ENCODE results near the gene TMPRSS2. TPM values are rescaled to one million over a fixed set of nuclear protein-coding genes. Genes with fewer than 3 reads are reported as not detected.

Gene TMPRSS2
- total RNA-seq (2022) (71.0 and 74.9 TPM in 2 replicates), Bru-seq, nascent RNA (percentile 80 among the genes with signal in this experiment), BruChase-seq, experiment 1, labeled RNA remaining after a 2-hour chase (percentile 83 among the genes with signal in this experiment), BruChase-seq, experiment 2, labeled RNA remaining after a 6-hour chase (percentile 82 among the genes with signal in this experiment)
- long read RNA-seq, transcript TMPRSS2-201 (14 exons, 3,205 nt): minor isoform, 23 of 135 reads
- long read RNA-seq, transcript TMPRSS2-202 (14 exons, 3,240 nt): major isoform, 27 of 135 reads
- long read RNA-seq, partial matches to known transcripts: 13 of 135 reads
- long read RNA-seq, other reads (novel, unspliced or antisense): 71 of 135 reads

DNA sequence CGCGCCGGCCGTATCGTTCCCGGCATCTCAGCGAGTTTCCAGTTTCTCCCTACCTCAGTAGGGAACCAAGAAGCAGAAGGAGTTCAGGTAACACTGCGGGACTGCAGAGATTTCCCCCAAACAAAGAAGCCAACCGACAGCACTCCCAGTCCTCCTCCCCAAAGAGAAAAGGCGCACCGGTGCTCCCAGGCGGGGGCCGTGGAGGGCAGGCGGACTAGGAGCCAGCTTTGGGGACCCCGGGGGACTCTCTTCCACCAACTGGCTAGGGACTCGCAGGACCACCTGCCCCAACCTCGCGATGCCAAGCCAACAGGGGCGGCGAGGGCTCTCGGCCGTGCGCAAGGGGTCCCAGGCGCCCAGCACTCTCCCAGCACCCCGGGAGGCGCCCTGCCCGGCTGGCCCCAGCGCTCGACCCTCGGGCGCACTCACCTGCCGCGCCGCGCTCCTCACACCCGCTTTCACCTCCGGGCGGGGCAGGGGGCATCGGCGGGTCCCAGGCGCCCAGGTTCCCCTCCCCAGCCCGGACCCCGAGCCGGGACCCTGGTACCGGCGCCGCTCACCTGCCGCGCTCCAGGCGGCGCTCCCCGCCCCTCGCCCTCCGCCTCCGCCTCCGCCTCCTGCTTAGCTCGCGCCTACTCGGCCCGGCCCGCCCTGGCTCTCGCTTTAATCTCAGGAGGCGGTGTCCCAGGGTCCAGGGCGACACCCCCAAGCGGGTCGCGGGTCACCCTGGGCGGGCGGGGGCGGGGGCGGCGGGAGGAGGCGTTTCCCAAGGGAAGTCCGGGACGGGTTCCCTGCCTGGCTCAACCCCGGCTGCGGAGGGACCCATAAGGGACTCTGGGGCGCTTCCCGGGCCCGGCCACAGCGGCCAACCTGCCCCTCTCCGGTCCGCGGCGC is at the start of gene TMPRSS2:
Gene TMPRSS2 (minus strand): TSS at position 638 of the 894 bp plus-strand sequence. CDS start 10,025 bp downstream, outside the sequence.
- intact Hi-C loops (cut with micrococcal nuclease; ENCODE audit: unreplicated experiment): no loop called here
- DNase-seq: peak; percentile 90

DNA sequence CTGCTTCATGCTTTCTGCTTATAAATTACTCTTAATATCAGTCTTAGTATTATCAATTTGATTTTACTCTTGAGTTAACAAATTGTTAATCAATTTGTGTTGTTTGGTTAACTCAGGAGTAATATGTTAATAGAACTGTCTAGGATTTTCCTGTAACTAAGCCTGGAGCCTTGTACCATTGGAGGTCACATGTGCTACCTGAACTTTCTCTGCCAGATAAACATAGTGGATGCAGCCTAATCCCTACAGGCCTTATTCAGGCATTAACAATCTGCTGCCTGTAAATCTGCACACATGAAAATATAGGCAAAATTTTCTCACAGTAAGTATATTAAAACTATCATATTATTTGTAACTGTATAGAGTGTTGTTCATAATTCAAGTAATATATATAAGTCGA is 47.1 kb upstream of the TMPRSS2 start:
- TF ChIP-seq, protein P1, sequence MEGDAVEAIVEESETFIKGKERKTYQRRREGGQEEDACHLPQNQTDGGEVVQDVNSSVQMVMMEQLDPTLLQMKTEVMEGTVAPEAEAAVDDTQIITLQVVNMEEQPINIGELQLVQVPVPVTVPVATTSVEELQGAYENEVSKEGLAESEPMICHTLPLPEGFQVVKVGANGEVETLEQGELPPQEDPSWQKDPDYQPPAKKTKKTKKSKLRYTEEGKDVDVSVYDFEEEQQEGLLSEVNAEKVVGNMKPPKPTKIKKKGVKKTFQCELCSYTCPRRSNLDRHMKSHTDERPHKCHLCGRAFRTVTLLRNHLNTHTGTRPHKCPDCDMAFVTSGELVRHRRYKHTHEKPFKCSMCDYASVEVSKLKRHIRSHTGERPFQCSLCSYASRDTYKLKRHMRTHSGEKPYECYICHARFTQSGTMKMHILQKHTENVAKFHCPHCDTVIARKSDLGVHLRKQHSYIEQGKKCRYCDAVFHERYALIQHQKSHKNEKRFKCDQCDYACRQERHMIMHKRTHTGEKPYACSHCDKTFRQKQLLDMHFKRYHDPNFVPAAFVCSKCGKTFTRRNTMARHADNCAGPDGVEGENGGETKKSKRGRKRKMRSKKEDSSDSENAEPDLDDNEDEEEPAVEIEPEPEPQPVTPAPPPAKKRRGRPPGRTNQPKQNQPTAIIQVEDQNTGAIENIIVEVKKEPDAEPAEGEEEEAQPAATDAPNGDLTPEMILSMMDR (IDR thresholded peaks at IDR 0.05; ENCODE audit: insufficient read depth in 1 of 2, low read depth in 1 of 2, low read length in 1 of 2, severe bottlenecking in 1 of 2, unreplicated experiment in 1 of 2): no peak
- Histone ChIP-seq H3K9me3 (no peaks in the 10 kb centered on the region), H3K27me3 (replicated peaks; ENCODE audit: control insufficient read depth, insufficient read depth, low read length) (no peaks in the 10 kb centered on the region), H3K4me3 (ENCODE audit: low read depth, low read length) (no peak overlapping the region), H3K4me1 (peaks cover 5% of the 10 kb centered on the region; the same call in 1 of the 2 replicates), H3K36me3 (ENCODE audit: control insufficient read depth, insufficient read depth, low read length) (no peaks in the 10 kb centered on the region)
- no peak overlapping the region for H3K4me3 Mint-ChIP-seq (ENCODE audit: unreplicated experiment)
- H3K27ac Mint-ChIP-seq (ENCODE audit: unreplicated experiment): no peak overlapping the region
- ChIA-PET CTCF (no interaction called here), POLR2A (no interaction called here)
- no peak for DNase-seq
- BruUV-seq (replicated peaks): no TSS peak
- H3K27me3 Mint-ChIP-seq (ENCODE audit: insufficient read depth, unreplicated experiment): no peaks in the 10 kb centered on the region
- H3K36me3 Mint-ChIP-seq (ENCODE audit: insufficient read depth, unreplicated experiment): no peaks in the 10 kb centered on the region
- peaks cover 8% of the 10 kb centered on the region for H3K9me3 Mint-ChIP-seq (ENCODE audit: unreplicated experiment)
- intact Hi-C loops (cut with micrococcal nuclease; ENCODE audit: unreplicated experiment): loop anchor here (5.0 kb wide), 1 partner anchor 37 kb away; no protein-coding TSS in a partner anchor
- H3K4me1 Mint-ChIP-seq (ENCODE audit: low read depth, unreplicated experiment): peaks cover 6% of the 10 kb centered on the region

More for the DNA sequence above, at the start of gene TMPRSS2:
- Mint-ChIP-seq H3K36me3 (ENCODE audit: insufficient read depth, unreplicated experiment) (peaks cover 7% of the 10 kb centered on the region), H3K27me3 (ENCODE audit: insufficient read depth, unreplicated experiment) (no peaks in the 10 kb centered on the region), H3K27ac (ENCODE audit: unreplicated experiment) (peak within 1 kb of the TSS; percentile 73), H3K9me3 (ENCODE audit: unreplicated experiment) (no peaks in the 10 kb centered on the region), H3K4me3 (ENCODE audit: unreplicated experiment) (peak within 1 kb of the TSS; percentile 79), H3K4me1 (ENCODE audit: low read depth, unreplicated experiment) (peaks cover 35% of the 10 kb centered on the region)
- TSS peak; percentile 31 for BruUV-seq (replicated peaks)
- Histone ChIP-seq H3K36me3 (ENCODE audit: control insufficient read depth, insufficient read depth, low read length) (no peaks in the 10 kb centered on the region), H3K9me3 (0 out of 2 replicates have a peak, but pooled peaks cover 2% of the 10 kb centered on the region), H3K27me3 (replicated peaks; ENCODE audit: control insufficient read depth, insufficient read depth, low read length) (no peaks in the 10 kb centered on the region), H3K4me3 (ENCODE audit: low read depth, low read length) (peak within 1 kb of the TSS; percentile 90), H3K4me1 (peaks cover 51% of the 10 kb centered on the region)
- ChIA-PET CTCF (interaction anchor here (0.5 to 1.0 kb wide), 5 partner anchors 11 to 104 kb away, joined by 3 to 9 read pairs (median 4); no protein-coding TSS in a partner anchor), POLR2A (interaction anchor here (0.6 to 0.7 kb wide), 5 partner anchors 11 to 208 kb away, joined by 3 to 5 read pairs (median 3); no protein-coding TSS in a partner anchor)
- TF ChIP-seq, protein P1 (IDR thresholded peaks at IDR 0.05; ENCODE audit: insufficient read depth in 1 of 2, low read depth in 1 of 2, low read length in 1 of 2, severe bottlenecking in 1 of 2, unreplicated experiment in 1 of 2): peak in 1 of 2 experiments; percentile 8

DNA sequence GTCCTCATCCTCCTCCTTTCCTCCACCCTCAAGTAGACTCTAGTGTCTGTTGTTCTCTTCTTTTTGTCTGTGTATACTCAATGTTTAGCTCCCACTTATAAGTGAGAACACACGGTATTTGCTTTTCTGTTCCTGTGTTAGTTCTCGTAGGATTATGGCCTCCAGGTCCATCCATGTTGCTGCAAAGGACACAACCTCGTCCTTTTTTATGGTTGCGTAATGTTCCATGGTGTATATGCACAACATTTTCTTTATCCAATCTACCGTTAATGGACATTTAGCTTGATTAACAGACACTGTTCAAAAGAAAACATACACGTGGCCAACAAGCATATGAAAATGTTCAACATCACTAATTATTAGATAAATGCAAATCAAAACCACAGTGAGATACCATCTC is 44.3 kb upstream of the TMPRSS2 start:
- Histone ChIP-seq H3K27me3 (replicated peaks; ENCODE audit: control insufficient read depth, insufficient read depth, low read length) (no peaks in the 10 kb centered on the region), H3K9me3 (no peaks in the 10 kb centered on the region), H3K4me3 (ENCODE audit: low read depth, low read length) (no peak overlapping the region), H3K4me1 (no peaks in the 10 kb centered on the region; the same call in 1 of the 2 replicates), H3K36me3 (ENCODE audit: control insufficient read depth, insufficient read depth, low read length) (no peaks in the 10 kb centered on the region)
- DNase-seq: no peak
- POLR2A ChIA-PET: no interaction called here
- no TSS peak for BruUV-seq (replicated peaks)
- TF ChIP-seq, protein P1 (IDR thresholded peaks at IDR 0.05; ENCODE audit: insufficient read depth in 1 of 2, low read depth in 1 of 2, low read length in 1 of 2, severe bottlenecking in 1 of 2, unreplicated experiment in 1 of 2): no peak
- Mint-ChIP-seq H3K27ac (ENCODE audit: unreplicated experiment) (no peak overlapping the region), H3K36me3 (ENCODE audit: insufficient read depth, unreplicated experiment) (no peaks in the 10 kb centered on the region), H3K27me3 (ENCODE audit: insufficient read depth, unreplicated experiment) (no peaks in the 10 kb centered on the region), H3K9me3 (ENCODE audit: unreplicated experiment) (peaks cover 8% of the 10 kb centered on the region), H3K4me3 (ENCODE audit: unreplicated experiment) (no peak overlapping the region), H3K4me1 (ENCODE audit: low read depth, unreplicated experiment) (peaks cover 10% of the 10 kb centered on the region)
- CTCF ChIA-PET: no interaction called here
- intact Hi-C loops (cut with micrococcal nuclease; ENCODE audit: unreplicated experiment): no loop called here

All from Caco-2 (cell line).